NCI-H748 (cell line): ENCODE data around the gene RAB4B.
A peak's percentile ranks its signal among the peaks of the same experiment; 100 is the strongest.
"Not testable (repeated sequence)": the region's sequence is repeated elsewhere in the genome, so short reads cannot be mapped to it uniquely, and the experiment has no call there.

Experiments
- DNase-seq: peaks from one replicate; lab custom pipeline; 2025; ENCODE audit not compliant: unreplicated experiment; lab: John Stamatoyannopoulos, UW

The RAB4B gene

GRCh38 chr19:40777937-40778705 is at the start of gene RAB4B:
Gene RAB4B (plus strand): TSS chr19:40778247. CDS start chr19:40778376, 129 bp downstream.
- DNase-seq: peak; percentile 100

GRCh38 chr19:40730065-40730464 is 48.0 kb upstream of the RAB4B start:
- not testable (repeated sequence) for DNase-seq

- not testable (repeated sequence) for DNase-seq
These were observed 45.7 kb upstream of the RAB4B start for GRCh38 chr19:40732304-40732703.

- no peak for DNase-seq
These were observed 44.9 kb upstream of the RAB4B start for GRCh38 chr19:40733149-40733548.

GRCh38 chr19:40735013-40735771 is 42.9 kb upstream of the RAB4B start:
- no peak for DNase-seq

- no peak for DNase-seq
These were observed 41.4 kb upstream of the RAB4B start for GRCh38 chr19:40736661-40737060.

GRCh38 chr19:40737102-40737644 is 40.9 kb upstream of the RAB4B start:
- no peak for DNase-seq

- no peak for DNase-seq
These were observed 38.8 kb upstream of the RAB4B start for GRCh38 chr19:40739030-40739839.

GRCh38 chr19:40739871-40740703 is 38.0 kb upstream of the RAB4B start:
- DNase-seq: no peak

- no peak for DNase-seq
These were observed 37.3 kb upstream of the RAB4B start for GRCh38 chr19:40740747-40741146.

- no peak for DNase-seq
These were observed 36.3 kb upstream of the RAB4B start for GRCh38 chr19:40741527-40742390.

- DNase-seq: no peak
These were observed 35.6 kb upstream of the RAB4B start for GRCh38 chr19:40742477-40742876.

- no peak for DNase-seq
These were observed 35.2 kb upstream of the RAB4B start for GRCh38 chr19:40742886-40743285.

- no peak for DNase-seq
These were observed 34.1 kb upstream of the RAB4B start for GRCh38 chr19:40743926-40744325.

- peak; percentile 30 for DNase-seq
These were observed 33.3 kb upstream of the RAB4B start for GRCh38 chr19:40744554-40745401.

- DNase-seq: no peak
These were observed 32.7 kb upstream of the RAB4B start for GRCh38 chr19:40745402-40745780.

GRCh38 chr19:40747536-40747935 is 30.5 kb upstream of the RAB4B start:
- DNase-seq: no peak

GRCh38 chr19:40750058-40750873 is 27.8 kb upstream of the RAB4B start, which contains the start of gene ACTMAP:
Gene ACTMAP (minus strand): TSS chr19:40750477. CDS start chr19:40749803, 674 bp downstream.
- DNase-seq: peak; percentile 100
